WTC11 (cell line): ENCODE results near the gene KCNIP4.

Experiments used
- JUN ChIP-seq: sonication (generic); formaldehyde crosslinking; IDR thresholded peaks from 2 replicates; pipeline ENCODE4 v1.8.0; 2023; ENCODE audit warnings: mild to moderate bottlenecking, missing genetic modification reagents
- TF ChIP-seq, protein P1 (sequence below): sonication (generic); formaldehyde crosslinking; conservative IDR thresholded peaks from 2 replicates; pipeline ENCODE4 v1.8.1; 2023; ENCODE audit warnings: mild to moderate bottlenecking, low read depth, missing genetic modification reagents, moderate library complexity

DNA sequence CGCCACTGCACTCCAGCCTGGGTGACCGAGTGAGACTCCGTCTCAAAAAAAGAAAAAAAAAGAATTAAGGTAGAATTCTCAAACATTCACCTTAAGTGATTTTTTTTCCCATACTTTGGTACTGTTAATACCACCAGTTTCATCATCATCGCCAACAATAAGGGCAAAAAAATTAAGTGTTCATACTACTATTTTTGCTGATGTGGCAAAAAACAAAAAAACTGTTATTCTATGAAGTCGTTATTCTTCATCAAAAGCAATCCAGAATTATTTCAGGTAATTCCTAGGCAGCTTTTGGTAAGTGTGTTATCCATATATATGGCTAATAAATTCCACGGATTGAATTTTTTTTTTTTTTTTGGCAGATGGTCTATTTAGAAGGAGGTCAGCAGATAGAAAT lies 85.7 kb downstream of the KCNIP4 start:
- TF ChIP-seq, protein P1, sequence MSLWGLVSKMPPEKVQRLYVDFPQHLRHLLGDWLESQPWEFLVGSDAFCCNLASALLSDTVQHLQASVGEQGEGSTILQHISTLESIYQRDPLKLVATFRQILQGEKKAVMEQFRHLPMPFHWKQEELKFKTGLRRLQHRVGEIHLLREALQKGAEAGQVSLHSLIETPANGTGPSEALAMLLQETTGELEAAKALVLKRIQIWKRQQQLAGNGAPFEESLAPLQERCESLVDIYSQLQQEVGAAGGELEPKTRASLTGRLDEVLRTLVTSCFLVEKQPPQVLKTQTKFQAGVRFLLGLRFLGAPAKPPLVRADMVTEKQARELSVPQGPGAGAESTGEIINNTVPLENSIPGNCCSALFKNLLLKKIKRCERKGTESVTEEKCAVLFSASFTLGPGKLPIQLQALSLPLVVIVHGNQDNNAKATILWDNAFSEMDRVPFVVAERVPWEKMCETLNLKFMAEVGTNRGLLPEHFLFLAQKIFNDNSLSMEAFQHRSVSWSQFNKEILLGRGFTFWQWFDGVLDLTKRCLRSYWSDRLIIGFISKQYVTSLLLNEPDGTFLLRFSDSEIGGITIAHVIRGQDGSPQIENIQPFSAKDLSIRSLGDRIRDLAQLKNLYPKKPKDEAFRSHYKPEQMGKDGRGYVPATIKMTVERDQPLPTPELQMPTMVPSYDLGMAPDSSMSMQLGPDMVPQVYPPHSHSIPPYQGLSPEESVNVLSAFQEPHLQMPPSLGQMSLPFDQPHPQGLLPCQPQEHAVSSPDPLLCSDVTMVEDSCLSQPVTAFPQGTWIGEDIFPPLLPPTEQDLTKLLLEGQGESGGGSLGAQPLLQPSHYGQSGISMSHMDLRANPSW (CRISPR knock-in tag) = no peak
- TF ChIP-seq JUN (CRISPR knock-in tag) = no peak
